Measurements from ENCODE around the gene GATA2. TPM values are rescaled to one million over a fixed set of nuclear protein-coding genes. Genes with fewer than 3 reads are reported as not detected.

GATA2 gene
- total and polyA plus RNA-seq, 2 donors (not counting 1 experiment from before 2014, with no cell fraction given): 0.83 to 3.2 TPM

GRCh38 chr3:128448491-128448890, 44.5 kb downstream of the GATA2 start:
- H2AFZ ChIP-seq (ENCODE audit: low read length): no peak overlapping the region
- no peaks in the 10 kb centered on the region for H3K4me1 ChIP-seq (ENCODE audit: control insufficient read depth, extremely low read depth, insufficient read depth, low read length)
- no peak overlapping the region for H3K27ac ChIP-seq (ENCODE audit: insufficient read depth, low read length)
- no peak for DNase-seq (ENCODE audit: low read depth in 2 of 2)
- TF ChIP-seq EZH2 (IDR thresholded peaks at IDR 0.05; ENCODE audit: low read length, missing control alignments): no peak
- no peak for TF ChIP-seq CTCF (conservative IDR thresholded peaks at IDR 0.05 in 1 of 2, IDR thresholded peaks at IDR 0.05 in 1 of 2; ENCODE audit: low read depth in 1 of 2, low read length in 2 of 2)
- no peak overlapping the region for H3K9ac ChIP-seq (ENCODE audit: insufficient read depth, low read length)
- no peaks in the 10 kb centered on the region for H3K9me3 ChIP-seq (ENCODE audit: control insufficient read depth, insufficient read depth, low read depth, low read length)
- H3K79me2 ChIP-seq (ENCODE audit: control insufficient read depth, insufficient read depth, low read length): no peaks in the 10 kb centered on the region
- no peak overlapping the region for H3K4me2 ChIP-seq (ENCODE audit: extremely low read depth, insufficient read depth, low read length)
- no peak overlapping the region for H3K4me3 ChIP-seq (replicated peaks in 1 of 4; ENCODE audit: control extremely low read depth in 1 of 4, insufficient read depth in 1 of 4, low read depth in 3 of 4, low read length in 4 of 4)
- H4K20me1 ChIP-seq (ENCODE audit: control insufficient read depth, extremely low read depth, insufficient read depth, low read length): no peaks in the 10 kb centered on the region
- peaks cover 10% of the 10 kb centered on the region for H3K27me3 ChIP-seq (ENCODE audit: control insufficient read depth, insufficient read depth, low read length)
- H3K36me3 ChIP-seq (ENCODE audit: control insufficient read depth, insufficient read depth, low read length): no peaks in the 10 kb centered on the region

GRCh38 chr3:128447561-128448013, 45.4 kb downstream of the GATA2 start:
- no peak for DNase-seq (ENCODE audit: low read depth in 2 of 2)
- Histone ChIP-seq H3K4me2 (ENCODE audit: extremely low read depth, insufficient read depth, low read length) (no peak overlapping the region), H3K27me3 (ENCODE audit: control insufficient read depth, insufficient read depth, low read length) (peaks cover 10% of the 10 kb centered on the region), H3K9me3 (ENCODE audit: control insufficient read depth, insufficient read depth, low read depth, low read length) (no peaks in the 10 kb centered on the region), H3K79me2 (ENCODE audit: control insufficient read depth, insufficient read depth, low read length) (no peaks in the 10 kb centered on the region), H3K9ac (ENCODE audit: insufficient read depth, low read length) (no peak overlapping the region), H2AFZ (ENCODE audit: low read length) (no peak overlapping the region), H3K36me3 (ENCODE audit: control insufficient read depth, insufficient read depth, low read length) (no peaks in the 10 kb centered on the region), H3K4me3 (replicated peaks in 1 of 4; ENCODE audit: control extremely low read depth in 1 of 4, insufficient read depth in 1 of 4, low read depth in 3 of 4, low read length in 4 of 4) (no peak overlapping the region), H3K27ac (ENCODE audit: insufficient read depth, low read length) (no peak overlapping the region), H4K20me1 (ENCODE audit: control insufficient read depth, extremely low read depth, insufficient read depth, low read length) (no peaks in the 10 kb centered on the region), H3K4me1 (ENCODE audit: control insufficient read depth, extremely low read depth, insufficient read depth, low read length) (no peaks in the 10 kb centered on the region)
- TF ChIP-seq EZH2 (IDR thresholded peaks at IDR 0.05; ENCODE audit: low read length, missing control alignments): no peak
- TF ChIP-seq CTCF (conservative IDR thresholded peaks at IDR 0.05 in 1 of 2, IDR thresholded peaks at IDR 0.05 in 1 of 2; ENCODE audit: low read depth in 1 of 2, low read length in 2 of 2): no peak

GRCh38 chr3:128446821-128447220, 46.2 kb downstream of the GATA2 start:
- TF ChIP-seq CTCF (conservative IDR thresholded peaks at IDR 0.05 in 1 of 2, IDR thresholded peaks at IDR 0.05 in 1 of 2; ENCODE audit: low read depth in 1 of 2, low read length in 2 of 2): no peak
- no peak overlapping the region for H3K4me2 ChIP-seq (ENCODE audit: extremely low read depth, insufficient read depth, low read length)
- no peak overlapping the region for H3K27ac ChIP-seq (ENCODE audit: insufficient read depth, low read length)
- H3K9ac ChIP-seq (ENCODE audit: insufficient read depth, low read length): no peak overlapping the region
- peaks cover 7% of the 10 kb centered on the region for H3K27me3 ChIP-seq (ENCODE audit: control insufficient read depth, insufficient read depth, low read length)
- no peaks in the 10 kb centered on the region for H3K4me1 ChIP-seq (ENCODE audit: control insufficient read depth, extremely low read depth, insufficient read depth, low read length)
- no peaks in the 10 kb centered on the region for H3K9me3 ChIP-seq (ENCODE audit: control insufficient read depth, insufficient read depth, low read depth, low read length)
- no peaks in the 10 kb centered on the region for H3K36me3 ChIP-seq (ENCODE audit: control insufficient read depth, insufficient read depth, low read length)
- no peak overlapping the region for H3K4me3 ChIP-seq (replicated peaks in 1 of 4; ENCODE audit: control extremely low read depth in 1 of 4, insufficient read depth in 1 of 4, low read depth in 3 of 4, low read length in 4 of 4)
- H2AFZ ChIP-seq (ENCODE audit: low read length): no peak overlapping the region
- no peak for DNase-seq (ENCODE audit: low read depth in 2 of 2)
- H3K79me2 ChIP-seq (ENCODE audit: control insufficient read depth, insufficient read depth, low read length): no peaks in the 10 kb centered on the region
- H4K20me1 ChIP-seq (ENCODE audit: control insufficient read depth, extremely low read depth, insufficient read depth, low read length): no peaks in the 10 kb centered on the region

Data from fibroblast of lung (primary cell).